DMS79 (cell line): ENCODE results near the gene TSSK6.
A peak's percentile ranks its signal among the peaks of the same experiment; 100 is the strongest.

Experiments
- DNase-seq: peaks from one replicate; lab custom pipeline; 2025; lab: John Stamatoyannopoulos, UW

TSSK6 gene

GRCh38 chr19:19464339-19465098, 50.8 kb downstream of the TSSK6 start:
- peak; percentile 11 for DNase-seq
